Pancreas (tissue), 10 donors: Measurements from ENCODE around the gene MYO5C. TPM values are rescaled to one million over a fixed set of nuclear protein-coding genes. Genes with fewer than 3 reads are reported as not detected.

Source experiments
- ATAC-seq, 4 donors: fragments of 200-7000 bp; cut with Tn5 transposase; one replicate each; pipeline versions ENCODE4 v1.8.0 to v1.9.1; 2020; ENCODE audit warnings: mild to moderate bottlenecking in 4 of 4, moderate library complexity in 4 of 4
- DNase-seq, 6 donors: peaks; one replicate each; pipeline ENCODE4 v3.0.0-alpha.2; 2020
- FAIRE-seq: peaks from 2 replicates; lab custom pipeline; 2012; peaks lifted over from hg19 to GRCh38; lab: Jason Lieb, UNC
- H3K27ac ChIP-seq, 4 donors: fragments of 200-600 bp; sonication (generic); 1 replicate in 3 of 4; 2 replicates in 1 of 4; pipeline versions ENCODE4 v1.5.0 to v1.8.0; 2020
- H3K27me3 ChIP-seq, 4 donors: fragments of 200-600 bp; one replicate each; pipeline ENCODE4 v1.8.0; 2021
- H3K36me3 ChIP-seq, 3 donors: fragments of 200-600 bp; sonication (generic) in 1 of 3; one replicate each; pipeline versions ENCODE4 v1.5.0 to v1.8.0; 2020 to 2021
- H3K4me1 ChIP-seq, 3 donors: fragments of 200-600 bp; one replicate each; pipeline ENCODE4 v1.8.0; 2021
- H3K4me3 ChIP-seq, 4 donors: fragments of 200-600 bp; sonication (generic) in 2 of 4; one replicate each; pipeline versions ENCODE4 v1.5.0 to v1.8.0; 2020 to 2021
- H3K9me3 ChIP-seq, 4 donors: fragments of 200-600 bp; one replicate each; pipeline ENCODE4 v1.8.0; 2021
- CTCF ChIP-seq, 4 donors: fragments of 200-600 bp; sonication (generic) in 3 of 4; IDR thresholded peaks; one replicate each; pipeline versions ENCODE4 v1.5.0 to v1.8.0; 2021; ENCODE audit warnings: antibody characterized with exemption in 4 of 4
- WGBS, 2 donors: extraction: QIAGEN DNeasy Blood & Tissue Kit; methylation state at CpG; one replicate each; pipeline ENCODE4 v1.1.7; 2013; 5-methylcytosine and 5-hydroxymethylcytosine counted together
- intact Hi-C, 3 donors: fragments of 100-400 bp; cut with DNase I; formaldehyde crosslinking; loops; one replicate each; pipeline versions ENCODE4 v1.11.1 to v1.14.2; 2022
- polyA plus RNA-seq, 2 donors: library from polyadenylated mRNA; stranded (reverse); fragments of 200-250 nt; gene quantifications; one replicate each; pipeline ENCODE4 v1.2.3, GENCODE V29; 2013
- total RNA-seq, 6 donors: library from RNA; stranded (reverse); fragmentation: NEBNext Ultra II Directional in 4 of 6; extraction: Animal tissue kit (Norgen Biotek cat#: 25700) in 4 of 6; gene quantifications; one replicate each; pipeline versions ENCODE4 v1.2.1 to v1.2.4, GENCODE V29; 2021 to 2023
- donor health status: healthy with polysubstance abuse.
- donor health status: DM: no; HTN: no; CAD: no; lungs with moderate emphysema.
- donor health status: DM: no; HTN: no; CAD: no.
- donor health status: control.
- donor health status: control.
- donor health status: Bipolar disorder and iron deficiency.
- donor health status: DM: yes; HTN: yes; CAD: no.
- donor health status: DM: no; HTN: no; CAD: no.
- donor health status: DM: no; HTN: no; CAD: no.
- donor health status: DM: yes; HTN: yes; CAD: no.

Gene MYO5C
- total and polyA plus RNA-seq, 8 donors: 12.7 to 52.7 (median 39.2) TPM

GRCh38 chr15:52317022-52317421 lies 21.4 kb upstream of the MYO5C start:
- Histone ChIP-seq H3K4me3 (no peak overlapping the region), H3K4me1 (no peaks in the 10 kb centered on the region), H3K9me3 (no peaks in the 10 kb centered on the region), H3K36me3 (peaks cover 0 to 7% (median 0%) of the 10 kb centered on the region in 3 donors), H3K27me3 (no peaks in the 10 kb centered on the region), H3K27ac (no peak overlapping the region)
- FAIRE-seq (no peak), DNase-seq (no peak), ATAC-seq (no peak)
- TF ChIP-seq CTCF (IDR thresholded peaks at IDR 0.05): no peak
- 90 to 92% methylated on average over 2 of the region's 2 CpGs for WGBS, 2 donors
- intact Hi-C loops: no loop called here

- intact Hi-C loops: no loop called here
- H3K36me3 ChIP-seq: peaks cover 0 to 7% (median 0%) of the 10 kb centered on the region in 3 donors
- H3K4me1 ChIP-seq: peaks cover 3 to 19% (median 16%) of the 10 kb centered on the region in 3 donors
- ATAC-seq: peak; percentile 78 to 93 (median 82)
- FAIRE-seq: no peak
- no peak for TF ChIP-seq CTCF (IDR thresholded peaks at IDR 0.05)
- peak in 3 of 6 donors; percentile 54 to 68 (median 68) for DNase-seq
- no peaks in the 10 kb centered on the region for H3K27me3 ChIP-seq
- no peaks in the 10 kb centered on the region for H3K9me3 ChIP-seq
- H3K27ac ChIP-seq: peak overlapping the region in 2 of 4 donors; percentile 14 to 46
- H3K4me3 ChIP-seq: peak overlapping the region in 1 of 4 donors; percentile 14
- 22 to 41% methylated on average over 6 of the region's 6 CpGs for WGBS, 2 donors
Measured at GRCh38 chr15:52309154-52309548, 13.5 kb upstream of the MYO5C start.

- H3K36me3 ChIP-seq: peaks cover 0 to 6% (median 0%) of the 10 kb centered on the region in 3 donors
- peak overlapping the region in 1 of 4 donors; percentile 14 for H3K4me3 ChIP-seq
- ATAC-seq (peak; percentile 44 to 69 (median 58)), FAIRE-seq (no peak), DNase-seq (no peak)
- peak overlapping the region in 2 of 4 donors; percentile 14 to 46 for H3K27ac ChIP-seq
- 46 to 51% methylated on average over 8 of the region's 8 CpGs for WGBS, 2 donors
- intact Hi-C loops: no loop called here
- H3K9me3 ChIP-seq: no peaks in the 10 kb centered on the region
- peaks cover 3 to 19% (median 16%) of the 10 kb centered on the region in 3 donors for H3K4me1 ChIP-seq
- TF ChIP-seq CTCF (IDR thresholded peaks at IDR 0.05): no peak
- H3K27me3 ChIP-seq: no peaks in the 10 kb centered on the region
Measured at GRCh38 chr15:52308446-52309153, 13.0 kb upstream of the MYO5C start.

GRCh38 chr15:52307847-52308246 lies 12.2 kb upstream of the MYO5C start:
- Histone ChIP-seq H3K4me3 (no peak overlapping the region), H3K27ac (no peak overlapping the region), H3K36me3 (no peaks in the 10 kb centered on the region), H3K9me3 (no peaks in the 10 kb centered on the region), H3K27me3 (no peaks in the 10 kb centered on the region), H3K4me1 (peaks cover 3 to 19% (median 16%) of the 10 kb centered on the region in 3 donors)
- DNase-seq (no peak), FAIRE-seq (no peak), ATAC-seq (no peak)
- intact Hi-C loops: no loop called here
- TF ChIP-seq CTCF (IDR thresholded peaks at IDR 0.05): no peak
- 85 to 89% methylated on average over 4 of the region's 4 CpGs for WGBS, 2 donors

GRCh38 chr15:52306270-52306669 lies 10.7 kb upstream of the MYO5C start:
- 50 to 99% methylated on average over 1 of the region's 1 CpG for WGBS, 2 donors
- no peak for TF ChIP-seq CTCF (IDR thresholded peaks at IDR 0.05)
- DNase-seq (no peak), ATAC-seq (no peak), FAIRE-seq (no peak)
- H3K4me3 ChIP-seq: no peak overlapping the region
- intact Hi-C loops: no loop called here
- H3K27me3 ChIP-seq: no peaks in the 10 kb centered on the region
- H3K36me3 ChIP-seq: no peaks in the 10 kb centered on the region
- no peak overlapping the region for H3K27ac ChIP-seq
- H3K9me3 ChIP-seq: no peaks in the 10 kb centered on the region
- H3K4me1 ChIP-seq: peaks cover 3 to 19% (median 16%) of the 10 kb centered on the region in 3 donors
